ENCODE data around the gene SP140L.
"Not testable (repeated sequence)": the region's sequence is repeated elsewhere in the genome, so short reads cannot be mapped to it uniquely, and the experiment has no call there.

Gene SP140L

GRCh38 chr2:230324503-230324902, 2.5 kb upstream of the SP140L start:
- DNase-seq = no peak

- DNase-seq = no peak
These were observed 1.4 kb upstream of the SP140L start for GRCh38 chr2:230325316-230326243.

- peak in 1 of 2 donors; percentile 18 for DNase-seq
These were observed 593 bp downstream of the SP140L start for GRCh38 chr2:230327418-230328154.

- DNase-seq = no peak
These were observed 1.1 kb downstream of the SP140L start for GRCh38 chr2:230328155-230328458.

GRCh38 chr2:230329946-230330605, 3.1 kb downstream of the SP140L start:
- DNase-seq = no peak

GRCh38 chr2:230330725-230331124, 3.7 kb downstream of the SP140L start:
- no peak for DNase-seq

GRCh38 chr2:230335461-230335863, 8.5 kb downstream of the SP140L start:
- no peak for DNase-seq

GRCh38 chr2:230335864-230336506, 9.0 kb downstream of the SP140L start:
- no peak for DNase-seq

GRCh38 chr2:230341936-230342528, 15.0 kb downstream of the SP140L start:
- not testable (repeated sequence) for DNase-seq

- not testable (repeated sequence) for DNase-seq
These were observed 16.1 kb downstream of the SP140L start for GRCh38 chr2:230343041-230343624.

GRCh38 chr2:230343747-230344146, 16.8 kb downstream of the SP140L start:
- no peak for DNase-seq

- DNase-seq = no peak
These were observed 19.5 kb downstream of the SP140L start for GRCh38 chr2:230346465-230346864.

- DNase-seq = no peak
These were observed 20.0 kb downstream of the SP140L start for GRCh38 chr2:230346921-230347533.

GRCh38 chr2:230347659-230348305, 20.8 kb downstream of the SP140L start:
- peak in 1 of 2 donors; percentile 20 for DNase-seq

GRCh38 chr2:230348787-230349186, 21.8 kb downstream of the SP140L start:
- no peak for DNase-seq

- DNase-seq = no peak
These were observed 29.1 kb downstream of the SP140L start for GRCh38 chr2:230356084-230356483.

GRCh38 chr2:230358305-230358704, 31.3 kb downstream of the SP140L start:
- no peak for DNase-seq

GRCh38 chr2:230360028-230360427, 33.0 kb downstream of the SP140L start:
- DNase-seq = no peak

- DNase-seq = no peak
These were observed 35.2 kb downstream of the SP140L start for GRCh38 chr2:230362030-230362691.

GRCh38 chr2:230382108-230382507, 55.1 kb downstream of the SP140L start:
- DNase-seq = no peak

- DNase-seq = no peak
These were observed 56.5 kb downstream of the SP140L start for GRCh38 chr2:230383453-230383852.

Measured in CD4-positive, alpha-beta T cell treated with Interleukin-1 beta for 1 hour (primary cell).